Measurements from ENCODE around the gene CD7. TPM values are rescaled to one million over a fixed set of nuclear protein-coding genes. Genes with fewer than 3 reads are reported as not detected.

The CD7 gene
- total and polyA plus RNA-seq, 8 donors: 2.0 to 8.6 (median 3.7) TPM; not detected in 3

DNA sequence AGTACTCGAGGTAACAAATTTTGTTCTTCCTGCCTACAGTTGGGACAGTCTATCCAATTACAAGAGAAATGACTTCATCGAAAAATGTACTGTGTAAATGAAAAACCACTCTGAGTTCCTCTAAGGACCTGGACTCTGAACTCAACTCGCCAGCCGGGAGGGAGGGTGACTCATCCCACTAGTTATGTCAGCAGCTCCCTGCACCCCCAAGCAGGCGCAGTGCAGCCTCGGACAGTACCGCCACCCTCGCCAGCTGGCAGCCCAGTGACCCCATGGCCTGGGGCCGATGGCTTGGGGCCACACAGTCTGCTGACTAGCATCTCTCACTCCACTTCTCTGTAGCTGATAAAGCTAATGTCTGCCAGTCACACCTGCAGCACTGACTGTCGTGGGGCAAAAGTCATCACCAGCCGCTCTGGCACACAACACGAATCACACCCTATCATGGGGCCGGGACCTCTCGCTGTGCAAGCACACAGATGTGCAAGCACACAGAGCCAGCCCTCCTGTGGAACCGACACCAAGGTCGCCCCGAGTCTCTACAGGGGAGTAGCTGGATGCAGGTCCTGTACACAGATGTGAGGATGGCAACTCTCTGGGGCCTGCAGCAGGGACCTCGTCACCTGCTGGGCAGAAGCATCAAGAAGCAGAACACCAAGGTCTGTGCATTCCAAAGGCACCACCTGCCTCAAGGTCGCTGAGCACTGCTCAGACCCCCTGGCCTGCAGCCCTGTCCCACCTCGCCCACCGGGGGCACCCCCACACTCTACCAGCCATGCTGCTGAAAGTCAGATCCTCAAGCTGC is 49.6 kb downstream of the CD7 start:
- H3K27me3 ChIP-seq: no peaks in the 10 kb centered on the region
- peak in 2 of 3 donors; percentile 52 to 85 for TF ChIP-seq POLR2AphosphoS5 (IDR thresholded peaks at IDR 0.05)
- peak; percentile 3 for TF ChIP-seq EP300 (IDR thresholded peaks at IDR 0.05)
- no peak for TF ChIP-seq POLR2A (IDR thresholded peaks at IDR 0.05)
- peak overlapping the region; percentile 11 to 30 (median 18) for H3K4me3 ChIP-seq
- intact Hi-C loops (cut with DNase I; ENCODE audit: low total_unique reads): no loop called here
- WGBS, 5 donors: 12 to 21% (median 18%) methylated on average over 16 to 21 of the region's 21 CpGs
- no peaks in the 10 kb centered on the region for H3K9me3 ChIP-seq
- peak overlapping the region; percentile 96 to 100 (median 98) for H3K27ac ChIP-seq
- peaks cover 43 to 69% (median 59%) of the 10 kb centered on the region in 4 donors for H3K36me3 ChIP-seq
- peak; percentile 90 to 93 for DNase-seq
- H3K4me1 ChIP-seq: peaks cover 71 to 96% (median 86%) of the 10 kb centered on the region in 4 donors

DNA sequence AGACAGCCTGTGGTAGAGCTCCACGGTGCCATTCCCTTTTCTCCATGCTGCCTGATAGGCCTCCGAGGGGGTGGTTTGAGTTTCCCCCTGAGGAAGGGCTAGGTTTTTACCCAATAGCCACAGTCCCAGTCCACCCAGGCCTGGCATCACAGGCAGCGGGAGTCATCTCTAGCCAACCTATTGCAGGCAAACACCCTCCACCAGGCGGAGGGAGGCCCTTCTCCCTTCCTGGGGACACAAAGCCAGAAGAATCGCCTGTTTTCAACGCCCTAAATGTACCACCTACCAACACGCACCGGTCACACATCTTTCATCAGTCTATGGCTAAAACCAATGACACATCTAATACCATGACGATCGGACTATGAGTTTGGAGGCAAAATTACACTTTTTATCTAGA is 51.3 kb downstream of the CD7 start:
- 83 to 90% (median 88%) methylated on average over 10 of the region's 10 CpGs for whole genome bisulfite sequencing, 5 donors
- peaks cover 60 to 91% (median 77%) of the 10 kb centered on the region in 4 donors for H3K4me1 ChIP-seq
- H3K27ac ChIP-seq: peak overlapping the region; percentile 28 to 100 (median 98)
- no peak for DNase-seq
- no peak overlapping the region for H3K4me3 ChIP-seq
- TF ChIP-seq POLR2A (IDR thresholded peaks at IDR 0.05): no peak
- TF ChIP-seq EP300 (IDR thresholded peaks at IDR 0.05): no peak
- TF ChIP-seq, protein P1, sequence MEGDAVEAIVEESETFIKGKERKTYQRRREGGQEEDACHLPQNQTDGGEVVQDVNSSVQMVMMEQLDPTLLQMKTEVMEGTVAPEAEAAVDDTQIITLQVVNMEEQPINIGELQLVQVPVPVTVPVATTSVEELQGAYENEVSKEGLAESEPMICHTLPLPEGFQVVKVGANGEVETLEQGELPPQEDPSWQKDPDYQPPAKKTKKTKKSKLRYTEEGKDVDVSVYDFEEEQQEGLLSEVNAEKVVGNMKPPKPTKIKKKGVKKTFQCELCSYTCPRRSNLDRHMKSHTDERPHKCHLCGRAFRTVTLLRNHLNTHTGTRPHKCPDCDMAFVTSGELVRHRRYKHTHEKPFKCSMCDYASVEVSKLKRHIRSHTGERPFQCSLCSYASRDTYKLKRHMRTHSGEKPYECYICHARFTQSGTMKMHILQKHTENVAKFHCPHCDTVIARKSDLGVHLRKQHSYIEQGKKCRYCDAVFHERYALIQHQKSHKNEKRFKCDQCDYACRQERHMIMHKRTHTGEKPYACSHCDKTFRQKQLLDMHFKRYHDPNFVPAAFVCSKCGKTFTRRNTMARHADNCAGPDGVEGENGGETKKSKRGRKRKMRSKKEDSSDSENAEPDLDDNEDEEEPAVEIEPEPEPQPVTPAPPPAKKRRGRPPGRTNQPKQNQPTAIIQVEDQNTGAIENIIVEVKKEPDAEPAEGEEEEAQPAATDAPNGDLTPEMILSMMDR (IDR thresholded peaks at IDR 0.05): no peak
- TF ChIP-seq POLR2AphosphoS5 (IDR thresholded peaks at IDR 0.05): no peak
- peaks cover 49 to 76% (median 67%) of the 10 kb centered on the region in 4 donors for H3K36me3 ChIP-seq
- no peaks in the 10 kb centered on the region for H3K27me3 ChIP-seq
- intact Hi-C loops (cut with DNase I; ENCODE audit: low total_unique reads): no loop called here
- no peaks in the 10 kb centered on the region for H3K9me3 ChIP-seq

Other genes starting within 250 kb of the CD7 start
- 100 to 1,000 TPM in 3 of 5 donors, 10 to 100 TPM in 2; 22.8 to 268 (median 175) TPM for gene FASN, start 219.4 kb downstream of the CD7 start, total RNA-seq
- gene FASN, start 219.4 kb downstream of the CD7 start, polyA plus RNA-seq: 10 to 100 TPM; 36.0 to 97.8 (median 53.3) TPM
- gene CCDC57, start 104.8 kb downstream of the CD7 start, total RNA-seq: 100 to 1,000 TPM in 1 of 5 donors, 10 to 100 TPM in 4; 43.9 to 166 (median 90.6) TPM
- gene CCDC57, start 104.8 kb downstream of the CD7 start, polyA plus RNA-seq: 10 to 100 TPM; 50.9 to 75.5 (median 72.5) TPM
- 10 to 100 TPM; 29.2 to 87.9 (median 53.3) TPM for gene SLC16A3, start 88.6 kb downstream of the CD7 start, total RNA-seq
- 10 to 100 TPM in 2 of 3 donors, 1 to 10 TPM in 1; 4.9 to 39.8 (median 20.4) TPM for gene SLC16A3, start 88.6 kb downstream of the CD7 start, polyA plus RNA-seq
- gene CSNK1D, start 43.9 kb downstream of the CD7 start, total RNA-seq: 100 to 1,000 TPM in 4 of 5 donors, 10 to 100 TPM in 1; 58.0 to 180 (median 140) TPM
- gene CSNK1D, start 43.9 kb downstream of the CD7 start, polyA plus RNA-seq: 10 to 100 TPM; 55.9 to 66.7 (median 65.4) TPM
- 10 to 100 TPM in 2 of 5 donors, 1 to 10 TPM in 3; 1.8 to 48.8 (median 6.7) TPM for gene SECTM1, start 16.2 kb upstream of the CD7 start, total RNA-seq
- gene SECTM1, start 16.2 kb upstream of the CD7 start, polyA plus RNA-seq: 10 to 100 TPM in 2 of 3 donors, 1 to 10 TPM in 1; 9.3 to 23.1 (median 10.2) TPM
- not detected for gene TEX19, start 41.6 kb upstream of the CD7 start, total RNA-seq
- not detected for gene TEX19, start 41.6 kb upstream of the CD7 start, polyA plus RNA-seq
- gene UTS2R, start 54.2 kb upstream of the CD7 start, total RNA-seq: not detected
- not detected for gene UTS2R, start 54.2 kb upstream of the CD7 start, polyA plus RNA-seq
- gene HEXD, start 100.7 kb upstream of the CD7 start, total RNA-seq: 100 to 1,000 TPM in 4 of 5 donors, 10 to 100 TPM in 1; 13.8 to 212 (median 124) TPM
- 100 to 1,000 TPM in 1 of 3 donors, 10 to 100 TPM in 2; 51.9 to 103 (median 93.4) TPM for gene HEXD, start 100.7 kb upstream of the CD7 start, polyA plus RNA-seq
- gene OGFOD3, start 101.0 kb upstream of the CD7 start, total RNA-seq: 10 to 100 TPM; 10.5 to 30.4 (median 23.2) TPM
- gene OGFOD3, start 101.0 kb upstream of the CD7 start, polyA plus RNA-seq: 10 to 100 TPM; 13.9 to 17.3 (median 15.3) TPM
- 100 to 1,000 TPM in 2 of 5 donors, 10 to 100 TPM in 3; 41.5 to 196 (median 53.0) TPM for gene CYBC1, start 133.1 kb upstream of the CD7 start, total RNA-seq
- gene CYBC1, start 133.1 kb upstream of the CD7 start, polyA plus RNA-seq: 10 to 100 TPM; 35.9 to 43.4 (median 40.3) TPM
- gene NARF, start 141.1 kb upstream of the CD7 start, total RNA-seq: 10 to 100 TPM; 29.4 to 83.9 (median 36.2) TPM
- 10 to 100 TPM; 71.9 to 78.2 (median 78.1) TPM for gene NARF, start 141.1 kb upstream of the CD7 start, polyA plus RNA-seq
- 10 to 100 TPM; 31.7 to 71.8 (median 36.7) TPM for gene FOXK2, start 202.1 kb upstream of the CD7 start, total RNA-seq
- gene FOXK2, start 202.1 kb upstream of the CD7 start, polyA plus RNA-seq: 10 to 100 TPM; 12.8 to 15.6 (median 15.0) TPM

All from stomach (tissue), 9 donors.